ENCODE measurements around the gene INHBB.

GRCh38 chr2:120319686-120320317 is 26.1 kb upstream of the INHBB start:
- TF ChIP-seq BHLHE40 (IDR thresholded peaks at IDR 0.05; ENCODE audit: borderline replicate concordance) (no peak), SUZ12 (IDR thresholded peaks at IDR 0.05) (no peak), L3MBTL2 (conservative IDR thresholded peaks at IDR 0.05) (no peak)
- TF ChIP-seq, protein P1, sequence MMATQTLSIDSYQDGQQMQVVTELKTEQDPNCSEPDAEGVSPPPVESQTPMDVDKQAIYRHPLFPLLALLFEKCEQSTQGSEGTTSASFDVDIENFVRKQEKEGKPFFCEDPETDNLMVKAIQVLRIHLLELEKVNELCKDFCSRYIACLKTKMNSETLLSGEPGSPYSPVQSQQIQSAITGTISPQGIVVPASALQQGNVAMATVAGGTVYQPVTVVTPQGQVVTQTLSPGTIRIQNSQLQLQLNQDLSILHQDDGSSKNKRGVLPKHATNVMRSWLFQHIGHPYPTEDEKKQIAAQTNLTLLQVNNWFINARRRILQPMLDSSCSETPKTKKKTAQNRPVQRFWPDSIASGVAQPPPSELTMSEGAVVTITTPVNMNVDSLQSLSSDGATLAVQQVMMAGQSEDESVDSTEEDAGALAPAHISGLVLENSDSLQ (IDR thresholded peaks at IDR 0.05): no peak
